ENCODE results near the gene GMDS.

- no peak for TF ChIP-seq ZNF777 (CRISPR knock-in tag; IDR thresholded peaks at IDR 0.05)
- TF ChIP-seq ARNT2 (CRISPR knock-in tag; IDR thresholded peaks at IDR 0.05; ENCODE audit: low read depth), result no peak
- TF ChIP-seq CTCF (CRISPR knock-in tag; IDR thresholded peaks at IDR 0.05), result no peak
- TF ChIP-seq, protein P1, sequence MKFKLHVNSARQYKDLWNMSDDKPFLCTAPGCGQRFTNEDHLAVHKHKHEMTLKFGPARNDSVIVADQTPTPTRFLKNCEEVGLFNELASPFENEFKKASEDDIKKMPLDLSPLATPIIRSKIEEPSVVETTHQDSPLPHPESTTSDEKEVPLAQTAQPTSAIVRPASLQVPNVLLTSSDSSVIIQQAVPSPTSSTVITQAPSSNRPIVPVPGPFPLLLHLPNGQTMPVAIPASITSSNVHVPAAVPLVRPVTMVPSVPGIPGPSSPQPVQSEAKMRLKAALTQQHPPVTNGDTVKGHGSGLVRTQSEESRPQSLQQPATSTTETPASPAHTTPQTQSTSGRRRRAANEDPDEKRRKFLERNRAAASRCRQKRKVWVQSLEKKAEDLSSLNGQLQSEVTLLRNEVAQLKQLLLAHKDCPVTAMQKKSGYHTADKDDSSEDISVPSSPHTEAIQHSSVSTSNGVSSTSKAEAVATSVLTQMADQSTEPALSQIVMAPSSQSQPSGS (CRISPR knock-in tag; IDR thresholded peaks at IDR 0.05), result no peak
- TF ChIP-seq EHMT2 (IDR thresholded peaks at IDR 0.05; ENCODE audit: borderline replicate concordance, low read depth, low read length), result no peak
- TF ChIP-seq NFKB2 (CRISPR knock-in tag; IDR thresholded peaks at IDR 0.05; ENCODE audit: borderline replicate concordance), result no peak
- TF ChIP-seq, protein P2, sequence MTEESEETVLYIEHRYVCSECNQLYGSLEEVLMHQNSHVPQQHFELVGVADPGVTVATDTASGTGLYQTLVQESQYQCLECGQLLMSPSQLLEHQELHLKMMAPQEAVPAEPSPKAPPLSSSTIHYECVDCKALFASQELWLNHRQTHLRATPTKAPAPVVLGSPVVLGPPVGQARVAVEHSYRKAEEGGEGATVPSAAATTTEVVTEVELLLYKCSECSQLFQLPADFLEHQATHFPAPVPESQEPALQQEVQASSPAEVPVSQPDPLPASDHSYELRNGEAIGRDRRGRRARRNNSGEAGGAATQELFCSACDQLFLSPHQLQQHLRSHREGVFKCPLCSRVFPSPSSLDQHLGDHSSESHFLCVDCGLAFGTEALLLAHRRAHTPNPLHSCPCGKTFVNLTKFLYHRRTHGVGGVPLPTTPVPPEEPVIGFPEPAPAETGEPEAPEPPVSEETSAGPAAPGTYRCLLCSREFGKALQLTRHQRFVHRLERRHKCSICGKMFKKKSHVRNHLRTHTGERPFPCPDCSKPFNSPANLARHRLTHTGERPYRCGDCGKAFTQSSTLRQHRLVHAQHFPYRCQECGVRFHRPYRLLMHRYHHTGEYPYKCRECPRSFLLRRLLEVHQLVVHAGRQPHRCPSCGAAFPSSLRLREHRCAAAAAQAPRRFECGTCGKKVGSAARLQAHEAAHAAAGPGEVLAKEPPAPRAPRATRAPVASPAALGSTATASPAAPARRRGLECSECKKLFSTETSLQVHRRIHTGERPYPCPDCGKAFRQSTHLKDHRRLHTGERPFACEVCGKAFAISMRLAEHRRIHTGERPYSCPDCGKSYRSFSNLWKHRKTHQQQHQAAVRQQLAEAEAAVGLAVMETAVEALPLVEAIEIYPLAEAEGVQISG (CRISPR knock-in tag; IDR thresholded peaks at IDR 0.05), result no peak
- no peak for TF ChIP-seq MXI1 (IDR thresholded peaks at IDR 0.05; ENCODE audit: borderline replicate concordance, low read depth, low read length)
- no peak for TF ChIP-seq ZNF883 (CRISPR knock-in tag; IDR thresholded peaks at IDR 0.05; ENCODE audit: not compliant biosample characterization)
- no peak for TF ChIP-seq RFX5 (IDR thresholded peaks at IDR 0.05; ENCODE audit: low read depth, low read length)
Observed at GRCh38 chr6:2221726-2222274, 23.6 kb downstream of the GMDS start.
